Mesenchymal stem cell (in vitro differentiated cells and primary cell): ENCODE data around the gene EMCN.

Experiments
- DNase-seq: peaks from one replicate; pipeline ENCODE4 v3.0.0-alpha.2; 2013
- H2AFZ ChIP-seq: one replicate; pipeline ENCODE4 v1.6.1; 2013; ENCODE audit warnings: low read depth, mild to moderate bottlenecking, control low read depth, inconsistent platforms, low read length, moderate library complexity
- H2AK5ac ChIP-seq: 2 replicates; pipeline ENCODE4 v1.6.1; 2013; ENCODE audit warnings: low read length, moderate library complexity, mild to moderate bottlenecking, inconsistent platforms; ENCODE audit not compliant: severe bottlenecking
- H2BK120ac ChIP-seq: one replicate; pipeline ENCODE4 v1.6.1; 2013; ENCODE audit warnings: low read depth, mild to moderate bottlenecking, inconsistent platforms, low read length, moderate library complexity
- H2BK12ac ChIP-seq, 2 experiments: one replicate each; pipeline ENCODE4 v1.6.1; 2013; ENCODE audit warnings: inconsistent platforms in 2 of 2, low read length in 2 of 2, mild to moderate bottlenecking in 2 of 2, moderate library complexity in 2 of 2, control low read depth in 1 of 2
- H2BK15ac ChIP-seq: one replicate; pipeline ENCODE4 v1.6.1; 2013; ENCODE audit warnings: mild to moderate bottlenecking, low read depth, inconsistent platforms; ENCODE audit not compliant: poor library complexity, severe bottlenecking
- H2BK5ac ChIP-seq: 2 replicates; pipeline ENCODE4 v1.6.1; 2013; ENCODE audit warnings: low read depth, mild to moderate bottlenecking, low read length, control low read depth, inconsistent platforms; ENCODE audit not compliant: poor library complexity, severe bottlenecking
- H3K14ac ChIP-seq, 2 experiments: one replicate each; pipeline ENCODE4 v1.6.1; 2013; ENCODE audit warnings: inconsistent platforms in 2 of 2, low read length in 2 of 2, control low read depth in 1 of 2, mild to moderate bottlenecking in 1 of 2, moderate library complexity in 1 of 2
- H3K18ac ChIP-seq, 2 experiments: one replicate each; pipeline ENCODE4 v1.6.1; 2013; ENCODE audit warnings: inconsistent platforms in 2 of 2, low read length in 2 of 2, control low read depth in 1 of 2, low read depth in 1 of 2, mild to moderate bottlenecking in 1 of 2
- H3K23ac ChIP-seq, 2 experiments: one replicate each; pipeline ENCODE4 v1.6.1; 2013; ENCODE audit warnings: inconsistent platforms in 2 of 2, low read length in 2 of 2, mild to moderate bottlenecking in 2 of 2, moderate library complexity in 2 of 2, control low read depth in 1 of 2
- H3K27ac ChIP-seq: 2 replicates; pipeline ENCODE4 v1.5.1; 2013; ENCODE audit warnings: mild to moderate bottlenecking, moderate library complexity, low read length, control low read depth, inconsistent platforms; ENCODE audit not compliant: poor library complexity, severe bottlenecking
- H3K27me3 ChIP-seq, 2 experiments: 2 replicates each; pipeline versions ENCODE4 v1.6.1 to v1.7.0; 2013; ENCODE audit warnings: low read length in 2 of 2, mild to moderate bottlenecking in 2 of 2, moderate library complexity in 2 of 2, control low read depth in 1 of 2, inconsistent platforms in 1 of 2; ENCODE audit not compliant: control insufficient read depth in 1 of 2, insufficient read depth in 1 of 2
- H3K36me3 ChIP-seq, 2 experiments: 2 replicates each; pipeline versions ENCODE4 v1.6.1 to v1.7.0; 2013; ENCODE audit warnings: low read length in 2 of 2, control low read depth in 1 of 2, inconsistent platforms in 1 of 2, low read depth in 1 of 2, mild to moderate bottlenecking in 1 of 2; ENCODE audit not compliant: insufficient read depth in 2 of 2, control insufficient read depth in 1 of 2
- H3K4ac ChIP-seq, 2 experiments: one replicate each; pipeline ENCODE4 v1.6.1; 2013; ENCODE audit warnings: inconsistent platforms in 2 of 2, low read length in 2 of 2, mild to moderate bottlenecking in 2 of 2, moderate library complexity in 2 of 2, control low read depth in 1 of 2, low read depth in 1 of 2
- H3K4me1 ChIP-seq: 2 replicates; pipeline ENCODE4 v1.6.1; 2013; ENCODE audit warnings: low read depth, low read length, control low read depth; ENCODE audit not compliant: control insufficient read depth, insufficient read depth
- H3K4me2 ChIP-seq: 2 replicates; pipeline ENCODE4 v1.6.1; 2013; ENCODE audit warnings: low read length, mild to moderate bottlenecking, inconsistent platforms; ENCODE audit not compliant: poor library complexity, severe bottlenecking
- H3K4me3 ChIP-seq, 2 experiments: 2 replicates each; pipeline versions ENCODE4 v1.5.1 to v1.7.0; 2013; ENCODE audit warnings: low read length in 2 of 2, mild to moderate bottlenecking in 2 of 2, control low read depth in 1 of 2, low read depth in 1 of 2; ENCODE audit not compliant: insufficient read depth in 1 of 2
- H3K79me1 ChIP-seq: replicated peaks from 2 replicates; pipeline ENCODE4 v1.6.1; 2013; ENCODE audit warnings: mild to moderate bottlenecking, control low read depth, low read length, inconsistent platforms; ENCODE audit not compliant: poor library complexity, severe bottlenecking
- H3K9ac ChIP-seq: 2 replicates; pipeline ENCODE4 v1.7.0; 2013; ENCODE audit warnings: mild to moderate bottlenecking, low read length, moderate library complexity
- H3K9me3 ChIP-seq: 2 replicates; pipeline ENCODE4 v1.7.0; 2013; ENCODE audit warnings: mild to moderate bottlenecking, low read length; ENCODE audit not compliant: control insufficient read depth
- H4K8ac ChIP-seq: one replicate; pipeline ENCODE4 v1.6.1; 2013; ENCODE audit warnings: inconsistent platforms, mild to moderate bottlenecking, low read length, moderate library complexity
- H4K91ac ChIP-seq: one replicate; pipeline ENCODE4 v1.6.1; 2013; ENCODE audit warnings: mild to moderate bottlenecking, low read length, inconsistent platforms
- WGBS: methylation state at CpG from one replicate; pipeline ENCODE4 v1.1.7; 2013; ENCODE audit warnings: mixed read lengths; 5-methylcytosine and 5-hydroxymethylcytosine counted together

Gene EMCN

DNA sequence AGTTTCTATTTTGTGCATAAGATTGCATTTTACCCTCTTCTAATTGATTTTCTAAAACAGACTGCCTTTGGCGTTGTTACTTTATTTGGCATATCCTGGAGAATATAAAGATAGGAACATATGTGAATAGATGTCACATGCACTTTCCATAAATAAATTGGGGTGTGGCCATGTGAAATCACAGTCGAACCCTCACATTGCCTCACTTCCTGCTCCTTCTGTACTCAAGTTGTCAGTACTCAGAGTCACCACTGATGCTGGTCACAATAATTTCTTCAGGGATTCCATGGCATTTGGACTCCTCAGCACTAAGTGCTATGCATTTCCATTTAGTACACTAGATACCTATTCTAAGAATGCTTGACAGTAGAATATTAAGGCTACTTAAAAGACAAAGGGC is 1.4 kb upstream of the EMCN start:
- no peak overlapping the region for H2BK15ac ChIP-seq
- no peaks in the 10 kb centered on the region for H3K79me1 ChIP-seq
- H3K9ac ChIP-seq, result no peak overlapping the region
- no peak overlapping the region for H4K91ac ChIP-seq
- no peaks in the 10 kb centered on the region for H3K4me1 ChIP-seq
- H3K27ac ChIP-seq, result no peak overlapping the region
- no peak overlapping the region for H4K8ac ChIP-seq
- H3K14ac ChIP-seq, result no peak overlapping the region
- H3K18ac ChIP-seq, result no peak overlapping the region
- no peak overlapping the region for H3K4ac ChIP-seq
- no peak overlapping the region for H3K4me3 ChIP-seq
- DNase-seq, result no peak
- WGBS, result 38% methylated on average over 1 of the region's 2 CpGs
- H2AFZ ChIP-seq, result no peak overlapping the region
- H3K27me3 ChIP-seq, result no peaks in the 10 kb centered on the region
- H3K36me3 ChIP-seq, result no peaks in the 10 kb centered on the region
- peak overlapping the region in 1 of 2 experiments; percentile 43 for H2BK12ac ChIP-seq
- H3K23ac ChIP-seq, result no peak overlapping the region
- H2BK5ac ChIP-seq, result no peak overlapping the region
- H3K9me3 ChIP-seq, result no peaks in the 10 kb centered on the region
- no peak overlapping the region for H2AK5ac ChIP-seq
- no peak overlapping the region for H3K4me2 ChIP-seq
- H2BK120ac ChIP-seq, result no peak overlapping the region

DNA sequence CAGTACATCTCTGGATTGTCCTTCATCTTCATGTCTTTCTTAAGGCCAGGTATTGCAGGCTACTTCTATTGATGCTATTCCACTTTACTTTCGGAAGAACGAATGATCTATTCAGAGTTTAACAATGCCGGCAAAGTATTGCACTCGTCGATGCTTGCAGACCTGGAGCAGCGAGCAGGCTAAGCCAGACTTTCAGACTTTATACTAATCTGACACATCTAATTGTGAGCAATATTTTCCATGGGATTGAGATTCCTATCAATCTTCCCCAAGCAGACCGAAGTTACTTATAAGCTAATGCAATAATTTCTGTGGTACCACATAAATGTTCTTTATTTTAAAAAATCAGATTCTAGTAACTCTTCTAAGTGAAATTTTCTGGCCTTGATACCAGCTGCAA is 1.6 kb downstream of the EMCN start:
- no peaks in the 10 kb centered on the region for H3K27me3 ChIP-seq
- no peak overlapping the region for H3K4me2 ChIP-seq
- no peak overlapping the region for H3K4ac ChIP-seq
- no peak overlapping the region for H3K27ac ChIP-seq
- H3K9me3 ChIP-seq, result no peaks in the 10 kb centered on the region
- no peak overlapping the region for H3K4me3 ChIP-seq
- H2BK5ac ChIP-seq, result no peak overlapping the region
- H3K18ac ChIP-seq, result no peak overlapping the region
- H4K8ac ChIP-seq, result no peak overlapping the region
- no peak overlapping the region for H2BK12ac ChIP-seq
- no peak overlapping the region for H3K23ac ChIP-seq
- H4K91ac ChIP-seq, result no peak overlapping the region
- H3K14ac ChIP-seq, result no peak overlapping the region
- H2BK15ac ChIP-seq, result no peak overlapping the region
- 91% methylated on average over 6 of the region's 7 CpGs for WGBS
- peaks cover 4% of the 10 kb centered on the region for H3K4me1 ChIP-seq
- no peaks in the 10 kb centered on the region for H3K36me3 ChIP-seq
- H2AFZ ChIP-seq, result no peak overlapping the region
- H2AK5ac ChIP-seq, result no peak overlapping the region
- no peak for DNase-seq
- H3K79me1 ChIP-seq, result no peaks in the 10 kb centered on the region
- no peak overlapping the region for H2BK120ac ChIP-seq
- H3K9ac ChIP-seq, result no peak overlapping the region

DNA sequence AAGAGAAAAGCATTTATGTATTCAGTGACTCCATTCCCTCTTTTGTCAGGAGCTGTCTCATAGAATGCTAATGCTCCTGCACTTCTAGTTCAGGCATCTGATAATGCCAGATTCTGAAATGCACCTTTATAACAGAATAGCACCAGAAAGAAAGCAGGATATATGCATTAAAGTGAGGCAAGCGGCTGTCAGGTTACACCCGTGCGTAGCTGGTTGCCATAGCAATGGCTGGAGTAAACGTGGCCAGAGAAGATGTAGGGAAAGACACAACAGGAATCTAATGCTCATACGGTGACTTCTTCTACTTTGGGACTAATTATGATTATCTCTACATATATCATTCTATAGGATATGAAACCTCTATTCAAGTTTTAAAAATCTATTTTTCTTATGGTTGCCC is 5.9 kb downstream of the EMCN start:
- no peak overlapping the region for H3K4me2 ChIP-seq
- no peak overlapping the region for H3K14ac ChIP-seq
- 73% methylated on average over 3 of the region's 5 CpGs for WGBS
- H4K8ac ChIP-seq, result no peak overlapping the region
- H3K9me3 ChIP-seq, result no peaks in the 10 kb centered on the region
- H3K18ac ChIP-seq, result peak overlapping the region; percentile 62 to 64
- no peak overlapping the region for H2BK15ac ChIP-seq
- H3K4me1 ChIP-seq, result peaks cover 4% of the 10 kb centered on the region
- peak overlapping the region in 1 of 2 experiments; percentile 96 for H2BK12ac ChIP-seq
- H2AK5ac ChIP-seq, result peak overlapping the region; percentile 90
- no peaks in the 10 kb centered on the region for H3K79me1 ChIP-seq
- H3K4me3 ChIP-seq, result no peak overlapping the region
- no peak overlapping the region for H3K23ac ChIP-seq
- peak; percentile 29 for DNase-seq
- no peak overlapping the region for H2BK120ac ChIP-seq
- H3K9ac ChIP-seq, result no peak overlapping the region
- H2AFZ ChIP-seq, result no peak overlapping the region
- H3K27ac ChIP-seq, result no peak overlapping the region
- no peaks in the 10 kb centered on the region for H3K36me3 ChIP-seq
- H3K27me3 ChIP-seq, result no peaks in the 10 kb centered on the region
- H2BK5ac ChIP-seq, result no peak overlapping the region
- H4K91ac ChIP-seq, result no peak overlapping the region
- H3K4ac ChIP-seq, result peak overlapping the region in 1 of 2 experiments; percentile 90

DNA sequence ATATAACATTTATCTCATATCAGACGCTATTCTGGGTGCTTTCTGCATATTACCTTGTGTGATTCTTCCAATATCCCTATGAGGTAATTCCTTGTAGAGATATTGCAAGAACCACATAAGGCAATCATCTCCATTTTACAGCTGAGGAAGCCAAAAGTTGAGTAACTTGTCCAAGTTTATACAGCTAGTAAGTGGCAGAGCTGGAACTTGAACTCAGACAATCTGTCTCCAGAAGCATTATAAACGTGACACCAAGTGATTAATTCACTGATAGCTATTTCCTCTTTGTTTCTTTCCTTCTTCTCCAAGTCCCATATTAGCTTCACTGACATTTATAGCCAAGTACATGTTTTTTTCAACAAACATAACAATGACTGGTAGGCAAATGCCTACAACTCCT is 7.3 kb downstream of the EMCN start:
- no peak overlapping the region for H2AK5ac ChIP-seq
- no peak overlapping the region for H3K18ac ChIP-seq
- H3K4me1 ChIP-seq, result peaks cover 4% of the 10 kb centered on the region
- no peak overlapping the region for H3K14ac ChIP-seq
- no peaks in the 10 kb centered on the region for H3K36me3 ChIP-seq
- no peak overlapping the region for H2BK5ac ChIP-seq
- DNase-seq, result peak; percentile 66
- H3K9me3 ChIP-seq, result no peaks in the 10 kb centered on the region
- H3K4me2 ChIP-seq, result no peak overlapping the region
- H3K79me1 ChIP-seq, result no peaks in the 10 kb centered on the region
- no peaks in the 10 kb centered on the region for H3K27me3 ChIP-seq
- H2BK12ac ChIP-seq, result no peak overlapping the region
- H3K27ac ChIP-seq, result no peak overlapping the region
- H3K4me3 ChIP-seq, result no peak overlapping the region
- H3K4ac ChIP-seq, result no peak overlapping the region
- no peak overlapping the region for H2BK120ac ChIP-seq
- no peak overlapping the region for H4K91ac ChIP-seq
- H2AFZ ChIP-seq, result no peak overlapping the region
- no peak overlapping the region for H4K8ac ChIP-seq
- WGBS, result 0% methylated on average over 1 of the region's 2 CpGs
- no peak overlapping the region for H3K9ac ChIP-seq
- no peak overlapping the region for H2BK15ac ChIP-seq
- H3K23ac ChIP-seq, result no peak overlapping the region
